CD14-positive monocyte (primary cell): Measurements from ENCODE around the gene CCNC. TPM values are rescaled to one million over a fixed set of nuclear protein-coding genes. Genes with fewer than 3 reads are reported as not detected.

Experiments used
- DNase-seq, 3 donors: peaks; one replicate each; pipeline ENCODE4 v3.0.0-alpha.2; 2011 to 2022
- H2AFZ ChIP-seq: 2 replicates; pipeline ENCODE4 v1.6.0; 2012; ENCODE audit warnings: mild to moderate bottlenecking, low read depth, low read length, inconsistent platforms; ENCODE audit not compliant: insufficient read depth, poor library complexity, severe bottlenecking
- H3K27ac ChIP-seq, 2 donors: 1 replicate in 1 of 2; 2 replicates in 1 of 2; pipeline ENCODE4 v1.5.1; 2012 to 2013; ENCODE audit warnings: low read length in 2 of 2, control low read depth in 1 of 2, inconsistent platforms in 1 of 2, low read depth in 1 of 2, mild to moderate bottlenecking in 1 of 2
- H3K27me3 ChIP-seq, 2 donors: one replicate each; pipeline versions ENCODE4 v1.6.0 to v1.6.1; 2011 to 2013; ENCODE audit warnings: low read length in 2 of 2; ENCODE audit not compliant: control insufficient read depth in 2 of 2, insufficient read depth in 2 of 2
- H3K36me3 ChIP-seq, 2 donors: replicated peaks in 1 of 2; 1 replicate in 1 of 2; 2 replicates in 1 of 2; pipeline versions ENCODE4 v1.5.1 to v1.6.1; 2012 to 2013; ENCODE audit warnings: low read length in 2 of 2, control low read depth in 1 of 2, inconsistent platforms in 1 of 2, mild to moderate bottlenecking in 1 of 2; ENCODE audit not compliant: insufficient read depth in 2 of 2, control insufficient read depth in 1 of 2
- H3K4me1 ChIP-seq, 2 donors: 1 replicate in 1 of 2; 2 replicates in 1 of 2; pipeline versions ENCODE4 v1.5.1 to v1.6.1; 2012 to 2013; ENCODE audit warnings: low read length in 2 of 2, control low read depth in 1 of 2, inconsistent platforms in 1 of 2, mild to moderate bottlenecking in 1 of 2, moderate library complexity in 1 of 2; ENCODE audit not compliant: insufficient read depth in 2 of 2, control insufficient read depth in 1 of 2
- H3K4me2 ChIP-seq: replicated peaks from 2 replicates; pipeline ENCODE3; 2012; ENCODE audit warnings: low read length, moderate library complexity, mild to moderate bottlenecking; ENCODE audit not compliant: poor library complexity, severe bottlenecking; ENCODE audit errors: extremely low read depth
- H3K4me3 ChIP-seq, 3 experiments: fragments of 200-600 bp in 1 of 3; sonication (generic) in 1 of 3; replicated peaks in 1 of 3; 1 replicate in 2 of 3; 2 replicates in 1 of 3; pipeline ENCODE4 v1.5.1; 2011 to 2013; ENCODE audit warnings: low read length in 3 of 3, mild to moderate bottlenecking in 3 of 3, control low read depth in 2 of 3, low read depth in 2 of 3, inconsistent platforms in 1 of 3, moderate library complexity in 1 of 3
- H3K79me2 ChIP-seq: 2 replicates; pipeline ENCODE4 v1.6.0; 2012; ENCODE audit warnings: mild to moderate bottlenecking, control low read depth, inconsistent platforms, low read length, moderate library complexity; ENCODE audit not compliant: insufficient read depth
- H3K9ac ChIP-seq: 2 replicates; pipeline ENCODE4 v1.6.0; 2017; ENCODE audit warnings: low read length, mild to moderate bottlenecking; ENCODE audit not compliant: insufficient read depth, poor library complexity, severe bottlenecking
- H3K9me3 ChIP-seq, 2 donors: replicated peaks in 1 of 2; 1 replicate in 1 of 2; 2 replicates in 1 of 2; pipeline versions ENCODE4 v1.5.1 to v1.6.1; 2012 to 2013; ENCODE audit warnings: low read length in 2 of 2, control low read depth in 1 of 2; ENCODE audit not compliant: control insufficient read depth in 1 of 2, insufficient read depth in 1 of 2
- H4K20me1 ChIP-seq: 2 replicates; pipeline ENCODE4 v1.6.0; 2012; ENCODE audit warnings: mild to moderate bottlenecking, low read length, control low read depth, moderate library complexity; ENCODE audit not compliant: insufficient read depth
- H3K27ac Mint-ChIP-seq, 7 donors: one replicate each; pipeline ENCODE4 v1.8.0; 2020; ENCODE audit warnings: mild to moderate bottlenecking in 7 of 7, mixed read lengths in 7 of 7, moderate library complexity in 6 of 7, inconsistent platforms in 2 of 7
- H3K27me3 Mint-ChIP-seq, 3 donors: one replicate each; pipeline ENCODE4 v1.8.0; 2021 to 2022; ENCODE audit warnings: low read depth in 3 of 3, mild to moderate bottlenecking in 3 of 3, mixed read lengths in 3 of 3, moderate library complexity in 3 of 3, inconsistent platforms in 1 of 3
- H3K36me3 Mint-ChIP-seq, 2 donors: one replicate each; pipeline ENCODE4 v1.8.0; 2020; ENCODE audit warnings: mixed read lengths in 2 of 2, inconsistent platforms in 1 of 2, mild to moderate bottlenecking in 1 of 2
- H3K4me1 Mint-ChIP-seq: one replicate; pipeline ENCODE4 v1.8.0; 2020; ENCODE audit warnings: mild to moderate bottlenecking, mixed read lengths
- H3K4me3 Mint-ChIP-seq, 2 donors: one replicate each; pipeline ENCODE4 v1.8.0; 2020; ENCODE audit warnings: mild to moderate bottlenecking in 2 of 2, mixed read lengths in 2 of 2, moderate library complexity in 1 of 2
- H3K9me3 Mint-ChIP-seq, 7 donors: one replicate each; pipeline ENCODE4 v1.8.0; 2020 to 2022; ENCODE audit warnings: mixed read lengths in 7 of 7, mild to moderate bottlenecking in 6 of 7, moderate library complexity in 6 of 7, inconsistent platforms in 2 of 7
- WGBS: methylation state at CpG from one replicate; pipeline ENCODE4 v1.1.5; 2013; ENCODE audit warnings: missing lambda C conversion rate; ENCODE audit not compliant: insufficient coverage; 5-methylcytosine and 5-hydroxymethylcytosine counted together
- intact Hi-C, 2 donors: fragments of 100-400 bp; cut with micrococcal nuclease; formaldehyde crosslinking; loops; one replicate each; pipeline versions ENCODE4 v1.15.0 to v1.15.1; 2023
- polyA plus RNA-seq, 3 donors: library from polyadenylated mRNA; depleted of rRNA in 1 of 3; unstranded in 2 of 3; stranded (reverse) in 1 of 3; fragments of 300-500 nt in 2 of 3; fragments of >200 nt in 1 of 3; fragmentation: Illumina TruSeq in 2 of 3; gene quantifications; 1 replicate in 2 of 3; 2 replicates in 1 of 3; pipeline ENCODE4 v1.2.3, GENCODE V29; 2012 to 2021
- TF ChIP-seq, protein P1 (sequence below): fragments of 200-600 bp; IDR thresholded peaks from one replicate; pipeline ENCODE4 v1.8.0; 2022; ENCODE audit warnings: antibody characterized with exemption, mild to moderate bottlenecking

CCNC gene
- polyA plus RNA-seq, 3 donors, result 14.9 to 41.9 (median 35.6) TPM

DNA sequence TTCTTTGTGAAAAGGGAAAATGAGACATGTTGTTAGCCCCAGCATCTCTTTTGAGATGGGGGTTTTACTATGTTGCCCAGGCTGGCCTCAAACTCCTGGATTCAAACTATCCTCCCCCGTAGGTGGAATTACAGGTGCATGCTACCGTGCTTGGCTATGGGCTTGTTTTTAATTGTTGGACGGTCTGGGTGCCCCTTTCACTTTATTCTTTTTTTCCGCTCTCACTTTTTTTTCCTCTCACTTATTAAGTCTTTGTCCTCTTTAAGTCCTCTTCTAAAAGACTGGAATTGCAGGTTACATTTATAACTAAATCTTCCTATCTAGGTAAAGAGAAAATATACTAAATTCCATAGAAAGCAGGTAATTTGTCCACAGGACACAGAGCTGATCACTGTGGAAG lies 19.3 kb upstream of the CCNC start:
- H3K27me3 Mint-ChIP-seq, result peaks cover 59 to 78% (median 62%) of the 10 kb centered on the region in 3 donors
- H3K36me3 ChIP-seq, result no peaks in the 10 kb centered on the region
- H4K20me1 ChIP-seq, result no peaks in the 10 kb centered on the region
- H2AFZ ChIP-seq, result no peak overlapping the region
- TF ChIP-seq, protein P1, sequence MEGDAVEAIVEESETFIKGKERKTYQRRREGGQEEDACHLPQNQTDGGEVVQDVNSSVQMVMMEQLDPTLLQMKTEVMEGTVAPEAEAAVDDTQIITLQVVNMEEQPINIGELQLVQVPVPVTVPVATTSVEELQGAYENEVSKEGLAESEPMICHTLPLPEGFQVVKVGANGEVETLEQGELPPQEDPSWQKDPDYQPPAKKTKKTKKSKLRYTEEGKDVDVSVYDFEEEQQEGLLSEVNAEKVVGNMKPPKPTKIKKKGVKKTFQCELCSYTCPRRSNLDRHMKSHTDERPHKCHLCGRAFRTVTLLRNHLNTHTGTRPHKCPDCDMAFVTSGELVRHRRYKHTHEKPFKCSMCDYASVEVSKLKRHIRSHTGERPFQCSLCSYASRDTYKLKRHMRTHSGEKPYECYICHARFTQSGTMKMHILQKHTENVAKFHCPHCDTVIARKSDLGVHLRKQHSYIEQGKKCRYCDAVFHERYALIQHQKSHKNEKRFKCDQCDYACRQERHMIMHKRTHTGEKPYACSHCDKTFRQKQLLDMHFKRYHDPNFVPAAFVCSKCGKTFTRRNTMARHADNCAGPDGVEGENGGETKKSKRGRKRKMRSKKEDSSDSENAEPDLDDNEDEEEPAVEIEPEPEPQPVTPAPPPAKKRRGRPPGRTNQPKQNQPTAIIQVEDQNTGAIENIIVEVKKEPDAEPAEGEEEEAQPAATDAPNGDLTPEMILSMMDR, result no peak
- no peak overlapping the region for H3K4me3 ChIP-seq
- peaks cover 28 to 62% of the 10 kb centered on the region in 2 donors for H3K27me3 ChIP-seq
- H3K4me1 ChIP-seq, result peaks cover 39 to 42% of the 10 kb centered on the region in 2 donors
- no peaks in the 10 kb centered on the region for H3K9me3 ChIP-seq
- no CpG with 5 or more reads among the region's 4 CpGs for WGBS
- H3K36me3 Mint-ChIP-seq, result peaks cover 0 to 9% of the 10 kb centered on the region in 2 donors
- peak overlapping the region in 1 of 2 donors; percentile 94 for H3K4me3 Mint-ChIP-seq
- peaks cover 45% of the 10 kb centered on the region for H3K4me1 Mint-ChIP-seq
- no peak for DNase-seq
- peaks cover 0 to 13% (median 7%) of the 10 kb centered on the region in 7 donors for H3K9me3 Mint-ChIP-seq
- no peak overlapping the region for H3K9ac ChIP-seq
- H3K79me2 ChIP-seq, result no peaks in the 10 kb centered on the region
- no peak overlapping the region for H3K27ac ChIP-seq
- intact Hi-C loops, result no loop called here
- no peak overlapping the region for H3K4me2 ChIP-seq
- H3K27ac Mint-ChIP-seq, result no peak overlapping the region

DNA sequence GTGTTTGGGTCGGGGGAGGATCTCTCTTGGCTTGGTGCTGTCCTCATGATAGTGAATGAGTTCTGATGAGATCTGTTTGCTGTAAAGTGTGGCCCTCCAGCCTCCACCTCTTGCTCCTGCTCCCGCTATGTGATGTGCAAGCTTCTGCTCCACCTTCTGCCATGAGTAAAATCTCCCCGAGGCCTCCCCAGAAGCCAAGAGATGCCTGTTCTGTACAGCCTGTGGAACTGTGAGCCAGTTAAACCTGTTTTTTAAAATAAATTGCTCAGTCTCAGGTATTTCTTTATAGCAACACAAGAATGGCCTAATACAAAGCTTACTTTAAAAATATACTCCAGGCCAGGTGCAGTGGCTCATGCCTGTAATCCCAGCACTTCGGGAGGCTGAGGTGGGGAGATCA lies 11.3 kb upstream of the CCNC start:
- no peaks in the 10 kb centered on the region for H3K79me2 ChIP-seq
- peaks cover 5 to 10% of the 10 kb centered on the region in 2 donors for H3K27me3 ChIP-seq
- H3K4me2 ChIP-seq, result no peak overlapping the region
- Mint-ChIP-seq H3K27ac (peak overlapping the region in 1 of 7 donors; percentile 52), H3K27me3 (peaks cover 20 to 43% (median 22%) of the 10 kb centered on the region in 3 donors), H3K36me3 (no peaks in the 10 kb centered on the region), H3K9me3 (peaks cover 0 to 6% (median 0%) of the 10 kb centered on the region in 7 donors), H3K4me3 (no peak overlapping the region), H3K4me1 (peaks cover 7% of the 10 kb centered on the region)
- WGBS, result 93% methylated on average over 2 of the region's 4 CpGs
- intact Hi-C loops, result no loop called here
- no peak for DNase-seq
- no peaks in the 10 kb centered on the region for H3K4me1 ChIP-seq
- H3K27ac ChIP-seq, result no peak overlapping the region
- H4K20me1 ChIP-seq, result no peaks in the 10 kb centered on the region
- H3K9me3 ChIP-seq, result no peaks in the 10 kb centered on the region
- H3K9ac ChIP-seq, result no peak overlapping the region
- no peak overlapping the region for H3K4me3 ChIP-seq
- no peak overlapping the region for H2AFZ ChIP-seq
- TF ChIP-seq, protein P1, result no peak
- no peaks in the 10 kb centered on the region for H3K36me3 ChIP-seq
